CD14-positive monocyte (primary cell): ENCODE results near the gene DOCK1. TPM values are rescaled to one million over a fixed set of nuclear protein-coding genes. Genes with fewer than 3 reads are reported as not detected.

ENCODE experiments used
- DNase-seq, 3 donors: peaks; one replicate each; pipeline ENCODE4 v3.0.0-alpha.2; 2011 to 2022
- H2AFZ ChIP-seq: 2 replicates; pipeline ENCODE4 v1.6.0; 2012; ENCODE audit warnings: mild to moderate bottlenecking, low read depth, low read length, inconsistent platforms; ENCODE audit not compliant: insufficient read depth, poor library complexity, severe bottlenecking
- H3K27ac ChIP-seq, 2 donors: 1 replicate in 1 of 2; 2 replicates in 1 of 2; pipeline ENCODE4 v1.5.1; 2012 to 2013; ENCODE audit warnings: low read length in 2 of 2, control low read depth in 1 of 2, inconsistent platforms in 1 of 2, low read depth in 1 of 2, mild to moderate bottlenecking in 1 of 2
- H3K27me3 ChIP-seq, 2 donors: one replicate each; pipeline versions ENCODE4 v1.6.0 to v1.6.1; 2011 to 2013; ENCODE audit warnings: low read length in 2 of 2; ENCODE audit not compliant: control insufficient read depth in 2 of 2, insufficient read depth in 2 of 2
- H3K36me3 ChIP-seq, 2 donors: replicated peaks in 1 of 2; 1 replicate in 1 of 2; 2 replicates in 1 of 2; pipeline versions ENCODE4 v1.5.1 to v1.6.1; 2012 to 2013; ENCODE audit warnings: low read length in 2 of 2, control low read depth in 1 of 2, inconsistent platforms in 1 of 2, mild to moderate bottlenecking in 1 of 2; ENCODE audit not compliant: insufficient read depth in 2 of 2, control insufficient read depth in 1 of 2
- H3K4me1 ChIP-seq, 2 donors: 1 replicate in 1 of 2; 2 replicates in 1 of 2; pipeline versions ENCODE4 v1.5.1 to v1.6.1; 2012 to 2013; ENCODE audit warnings: low read length in 2 of 2, control low read depth in 1 of 2, inconsistent platforms in 1 of 2, mild to moderate bottlenecking in 1 of 2, moderate library complexity in 1 of 2; ENCODE audit not compliant: insufficient read depth in 2 of 2, control insufficient read depth in 1 of 2
- H3K4me2 ChIP-seq: replicated peaks from 2 replicates; pipeline ENCODE3; 2012; ENCODE audit warnings: low read length, moderate library complexity, mild to moderate bottlenecking; ENCODE audit not compliant: poor library complexity, severe bottlenecking; ENCODE audit errors: extremely low read depth
- H3K4me3 ChIP-seq, 3 experiments: fragments of 200-600 bp in 1 of 3; sonication (generic) in 1 of 3; replicated peaks in 1 of 3; 1 replicate in 2 of 3; 2 replicates in 1 of 3; pipeline ENCODE4 v1.5.1; 2011 to 2013; ENCODE audit warnings: low read length in 3 of 3, mild to moderate bottlenecking in 3 of 3, control low read depth in 2 of 3, low read depth in 2 of 3, inconsistent platforms in 1 of 3, moderate library complexity in 1 of 3
- H3K79me2 ChIP-seq: 2 replicates; pipeline ENCODE4 v1.6.0; 2012; ENCODE audit warnings: mild to moderate bottlenecking, control low read depth, inconsistent platforms, low read length, moderate library complexity; ENCODE audit not compliant: insufficient read depth
- H3K9ac ChIP-seq: 2 replicates; pipeline ENCODE4 v1.6.0; 2017; ENCODE audit warnings: low read length, mild to moderate bottlenecking; ENCODE audit not compliant: insufficient read depth, poor library complexity, severe bottlenecking
- H3K9me3 ChIP-seq, 2 donors: replicated peaks in 1 of 2; 1 replicate in 1 of 2; 2 replicates in 1 of 2; pipeline versions ENCODE4 v1.5.1 to v1.6.1; 2012 to 2013; ENCODE audit warnings: low read length in 2 of 2, control low read depth in 1 of 2; ENCODE audit not compliant: control insufficient read depth in 1 of 2, insufficient read depth in 1 of 2
- H4K20me1 ChIP-seq: 2 replicates; pipeline ENCODE4 v1.6.0; 2012; ENCODE audit warnings: mild to moderate bottlenecking, low read length, control low read depth, moderate library complexity; ENCODE audit not compliant: insufficient read depth
- H3K27ac Mint-ChIP-seq, 7 donors: one replicate each; pipeline ENCODE4 v1.8.0; 2020; ENCODE audit warnings: mild to moderate bottlenecking in 7 of 7, mixed read lengths in 7 of 7, moderate library complexity in 6 of 7, inconsistent platforms in 2 of 7
- H3K27me3 Mint-ChIP-seq, 3 donors: one replicate each; pipeline ENCODE4 v1.8.0; 2021 to 2022; ENCODE audit warnings: low read depth in 3 of 3, mild to moderate bottlenecking in 3 of 3, mixed read lengths in 3 of 3, moderate library complexity in 3 of 3, inconsistent platforms in 1 of 3
- H3K36me3 Mint-ChIP-seq, 2 donors: one replicate each; pipeline ENCODE4 v1.8.0; 2020; ENCODE audit warnings: mixed read lengths in 2 of 2, inconsistent platforms in 1 of 2, mild to moderate bottlenecking in 1 of 2
- H3K4me1 Mint-ChIP-seq: one replicate; pipeline ENCODE4 v1.8.0; 2020; ENCODE audit warnings: mild to moderate bottlenecking, mixed read lengths
- H3K4me3 Mint-ChIP-seq, 2 donors: one replicate each; pipeline ENCODE4 v1.8.0; 2020; ENCODE audit warnings: mild to moderate bottlenecking in 2 of 2, mixed read lengths in 2 of 2, moderate library complexity in 1 of 2
- H3K9me3 Mint-ChIP-seq, 7 donors: one replicate each; pipeline ENCODE4 v1.8.0; 2020 to 2022; ENCODE audit warnings: mixed read lengths in 7 of 7, mild to moderate bottlenecking in 6 of 7, moderate library complexity in 6 of 7, inconsistent platforms in 2 of 7
- WGBS: methylation state at CpG from one replicate; pipeline ENCODE4 v1.1.5; 2013; ENCODE audit warnings: missing lambda C conversion rate; ENCODE audit not compliant: insufficient coverage; 5-methylcytosine and 5-hydroxymethylcytosine counted together
- intact Hi-C, 2 donors: fragments of 100-400 bp; cut with micrococcal nuclease; formaldehyde crosslinking; loops; one replicate each; pipeline versions ENCODE4 v1.15.0 to v1.15.1; 2023
- polyA plus RNA-seq, 3 donors: library from polyadenylated mRNA; depleted of rRNA in 1 of 3; unstranded in 2 of 3; stranded (reverse) in 1 of 3; fragments of 300-500 nt in 2 of 3; fragments of >200 nt in 1 of 3; fragmentation: Illumina TruSeq in 2 of 3; gene quantifications; 1 replicate in 2 of 3; 2 replicates in 1 of 3; pipeline ENCODE4 v1.2.3, GENCODE V29; 2012 to 2021
- TF ChIP-seq, protein P1 (sequence below): fragments of 200-600 bp; IDR thresholded peaks from one replicate; pipeline ENCODE4 v1.8.0; 2022; ENCODE audit warnings: antibody characterized with exemption, mild to moderate bottlenecking

Gene DOCK1
- polyA plus RNA-seq, 3 donors, result 0.31 to 0.35 TPM; not detected in 1

DNA sequence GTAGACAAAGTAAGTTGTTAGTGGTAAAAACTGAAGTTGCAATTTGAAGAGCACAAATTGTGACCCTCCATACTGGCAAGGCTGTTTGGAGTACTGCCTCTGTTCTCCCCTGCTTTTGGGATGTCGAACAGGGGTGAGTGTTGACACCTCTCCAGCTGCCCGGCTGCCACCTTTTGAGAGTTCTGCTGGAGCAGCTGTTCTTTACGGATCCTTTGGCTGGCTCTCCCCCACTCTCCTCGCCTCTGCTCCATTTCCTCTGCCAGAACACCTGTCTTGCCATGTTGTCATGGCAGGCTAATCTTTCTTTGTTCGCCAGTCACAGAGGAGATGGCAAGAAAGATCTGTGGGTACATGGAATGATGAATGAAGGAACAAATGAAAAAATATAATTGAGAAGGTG lies 256.3 kb downstream of the DOCK1 start:
- H3K27ac Mint-ChIP-seq, result no peak overlapping the region
- TF ChIP-seq, protein P1, sequence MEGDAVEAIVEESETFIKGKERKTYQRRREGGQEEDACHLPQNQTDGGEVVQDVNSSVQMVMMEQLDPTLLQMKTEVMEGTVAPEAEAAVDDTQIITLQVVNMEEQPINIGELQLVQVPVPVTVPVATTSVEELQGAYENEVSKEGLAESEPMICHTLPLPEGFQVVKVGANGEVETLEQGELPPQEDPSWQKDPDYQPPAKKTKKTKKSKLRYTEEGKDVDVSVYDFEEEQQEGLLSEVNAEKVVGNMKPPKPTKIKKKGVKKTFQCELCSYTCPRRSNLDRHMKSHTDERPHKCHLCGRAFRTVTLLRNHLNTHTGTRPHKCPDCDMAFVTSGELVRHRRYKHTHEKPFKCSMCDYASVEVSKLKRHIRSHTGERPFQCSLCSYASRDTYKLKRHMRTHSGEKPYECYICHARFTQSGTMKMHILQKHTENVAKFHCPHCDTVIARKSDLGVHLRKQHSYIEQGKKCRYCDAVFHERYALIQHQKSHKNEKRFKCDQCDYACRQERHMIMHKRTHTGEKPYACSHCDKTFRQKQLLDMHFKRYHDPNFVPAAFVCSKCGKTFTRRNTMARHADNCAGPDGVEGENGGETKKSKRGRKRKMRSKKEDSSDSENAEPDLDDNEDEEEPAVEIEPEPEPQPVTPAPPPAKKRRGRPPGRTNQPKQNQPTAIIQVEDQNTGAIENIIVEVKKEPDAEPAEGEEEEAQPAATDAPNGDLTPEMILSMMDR, result no peak

DNA sequence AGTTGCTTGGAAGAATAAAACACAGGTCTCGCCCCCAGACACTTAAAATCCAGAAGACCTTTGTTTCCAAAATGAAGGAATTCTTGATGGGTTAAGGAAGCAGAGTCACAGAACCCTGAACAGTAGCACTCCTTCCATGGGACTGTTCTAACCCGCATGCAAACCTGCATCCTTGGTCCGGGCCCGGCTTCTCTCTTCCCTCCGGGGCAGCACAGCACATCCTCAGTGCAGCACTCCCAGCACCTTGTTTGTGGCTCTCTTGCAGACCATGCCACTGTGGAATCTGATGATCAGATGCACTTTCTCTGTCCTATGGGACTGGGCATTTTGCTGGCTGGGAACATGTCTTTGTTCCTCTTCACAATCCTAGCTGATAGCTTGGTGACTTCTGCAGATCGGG lies 257.6 kb downstream of the DOCK1 start:
- no peaks in the 10 kb centered on the region for H4K20me1 ChIP-seq
- H3K27me3 ChIP-seq, result no peaks in the 10 kb centered on the region
- H3K4me3 Mint-ChIP-seq, result no peak overlapping the region
- no peak overlapping the region for H3K9ac ChIP-seq
- no peaks in the 10 kb centered on the region for H3K9me3 Mint-ChIP-seq
- H3K4me1 ChIP-seq, result no peaks in the 10 kb centered on the region
- WGBS, result 100% methylated on average over 4 of the region's 6 CpGs
- H3K79me2 ChIP-seq, result no peaks in the 10 kb centered on the region
- no peaks in the 10 kb centered on the region for H3K4me1 Mint-ChIP-seq
- no peaks in the 10 kb centered on the region for H3K36me3 Mint-ChIP-seq
- no peak for DNase-seq
- H2AFZ ChIP-seq, result no peak overlapping the region
- H3K27ac ChIP-seq, result no peak overlapping the region
- H3K4me3 ChIP-seq, result no peak overlapping the region
- peaks cover 1 to 2% (median 2%) of the 10 kb centered on the region in 3 donors for H3K27me3 Mint-ChIP-seq
- TF ChIP-seq, protein P1, result no peak
- no peaks in the 10 kb centered on the region for H3K9me3 ChIP-seq
- no peak overlapping the region for H3K27ac Mint-ChIP-seq
- no peak overlapping the region for H3K4me2 ChIP-seq
- intact Hi-C loops, result no loop called here
- no peaks in the 10 kb centered on the region for H3K36me3 ChIP-seq

More for the DNA sequence above, 256.3 kb downstream of the DOCK1 start:
- H3K4me2 ChIP-seq, result no peak overlapping the region
- H3K36me3 ChIP-seq, result no peaks in the 10 kb centered on the region
- no peaks in the 10 kb centered on the region for H4K20me1 ChIP-seq
- H3K27me3 ChIP-seq, result no peaks in the 10 kb centered on the region
- H3K27ac ChIP-seq, result no peak overlapping the region
- WGBS, result 93% methylated on average over 3 of the region's 5 CpGs
- no peak overlapping the region for H3K9ac ChIP-seq
- H3K4me3 ChIP-seq, result no peak overlapping the region
- intact Hi-C loops, result no loop called here
- no peak for DNase-seq
- no peaks in the 10 kb centered on the region for H3K4me1 Mint-ChIP-seq
- peaks cover 0 to 2% (median 1%) of the 10 kb centered on the region in 3 donors for H3K27me3 Mint-ChIP-seq
- H3K79me2 ChIP-seq, result no peaks in the 10 kb centered on the region
- H3K9me3 Mint-ChIP-seq, result no peaks in the 10 kb centered on the region
- H2AFZ ChIP-seq, result no peak overlapping the region
- no peaks in the 10 kb centered on the region for H3K36me3 Mint-ChIP-seq
- no peaks in the 10 kb centered on the region for H3K9me3 ChIP-seq
- no peaks in the 10 kb centered on the region for H3K4me1 ChIP-seq
- no peak overlapping the region for H3K4me3 Mint-ChIP-seq
